ENCODE data around the gene MPHOSPH9. TPM values are rescaled to one million over a fixed set of nuclear protein-coding genes. Genes with fewer than 3 reads are reported as not detected.

MPHOSPH9 gene
- total and polyA plus RNA-seq, 2 of the 13 experiments (the other 11 are each of a cell fraction or from before 2014, with no cell fraction given), result 20.3 to 63.4 TPM

DNA sequence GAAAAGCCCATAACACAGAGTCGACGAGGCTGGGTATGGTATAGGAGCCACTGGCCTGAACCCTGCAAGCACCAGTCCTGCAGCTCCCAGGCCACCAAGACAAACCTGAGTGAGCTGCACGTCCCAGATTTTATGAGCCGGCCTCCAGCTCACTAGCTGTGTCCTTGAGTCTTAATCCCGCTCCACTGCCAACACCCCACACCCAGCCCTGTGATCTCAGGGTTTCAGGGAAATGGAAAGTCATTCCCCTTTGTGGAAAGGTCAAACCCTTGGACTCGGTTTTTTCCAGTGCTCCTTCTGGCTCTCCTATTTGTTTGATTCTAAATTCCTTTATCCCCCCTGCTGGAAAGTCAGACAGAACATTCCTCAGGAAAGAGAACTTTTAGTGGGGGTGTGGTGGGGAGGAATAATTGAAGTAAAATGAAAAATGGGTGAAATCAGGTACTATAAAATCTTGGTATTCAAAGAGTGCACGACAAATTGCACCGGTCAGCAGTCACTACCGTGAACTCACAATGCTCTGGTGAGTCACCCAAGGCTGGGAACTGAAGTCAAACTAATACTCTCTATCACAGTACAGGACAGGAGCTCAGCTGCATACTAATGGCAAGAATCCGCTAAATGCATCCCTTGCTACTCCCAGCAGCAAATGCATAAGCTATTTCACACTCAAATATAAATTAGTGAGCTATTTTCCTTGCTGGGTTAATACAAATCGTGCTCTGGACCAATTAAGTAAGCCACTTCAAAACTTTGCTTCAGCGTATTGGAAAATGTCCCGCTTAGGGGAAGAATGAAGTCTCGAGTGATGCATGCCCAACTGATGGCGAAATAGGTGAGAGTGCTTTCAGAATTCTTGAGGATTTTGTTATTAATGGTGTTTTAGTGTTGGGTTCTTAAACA, 91.1 kb downstream of the MPHOSPH9 start (continued):
- TF ChIP-seq, protein P1, sequence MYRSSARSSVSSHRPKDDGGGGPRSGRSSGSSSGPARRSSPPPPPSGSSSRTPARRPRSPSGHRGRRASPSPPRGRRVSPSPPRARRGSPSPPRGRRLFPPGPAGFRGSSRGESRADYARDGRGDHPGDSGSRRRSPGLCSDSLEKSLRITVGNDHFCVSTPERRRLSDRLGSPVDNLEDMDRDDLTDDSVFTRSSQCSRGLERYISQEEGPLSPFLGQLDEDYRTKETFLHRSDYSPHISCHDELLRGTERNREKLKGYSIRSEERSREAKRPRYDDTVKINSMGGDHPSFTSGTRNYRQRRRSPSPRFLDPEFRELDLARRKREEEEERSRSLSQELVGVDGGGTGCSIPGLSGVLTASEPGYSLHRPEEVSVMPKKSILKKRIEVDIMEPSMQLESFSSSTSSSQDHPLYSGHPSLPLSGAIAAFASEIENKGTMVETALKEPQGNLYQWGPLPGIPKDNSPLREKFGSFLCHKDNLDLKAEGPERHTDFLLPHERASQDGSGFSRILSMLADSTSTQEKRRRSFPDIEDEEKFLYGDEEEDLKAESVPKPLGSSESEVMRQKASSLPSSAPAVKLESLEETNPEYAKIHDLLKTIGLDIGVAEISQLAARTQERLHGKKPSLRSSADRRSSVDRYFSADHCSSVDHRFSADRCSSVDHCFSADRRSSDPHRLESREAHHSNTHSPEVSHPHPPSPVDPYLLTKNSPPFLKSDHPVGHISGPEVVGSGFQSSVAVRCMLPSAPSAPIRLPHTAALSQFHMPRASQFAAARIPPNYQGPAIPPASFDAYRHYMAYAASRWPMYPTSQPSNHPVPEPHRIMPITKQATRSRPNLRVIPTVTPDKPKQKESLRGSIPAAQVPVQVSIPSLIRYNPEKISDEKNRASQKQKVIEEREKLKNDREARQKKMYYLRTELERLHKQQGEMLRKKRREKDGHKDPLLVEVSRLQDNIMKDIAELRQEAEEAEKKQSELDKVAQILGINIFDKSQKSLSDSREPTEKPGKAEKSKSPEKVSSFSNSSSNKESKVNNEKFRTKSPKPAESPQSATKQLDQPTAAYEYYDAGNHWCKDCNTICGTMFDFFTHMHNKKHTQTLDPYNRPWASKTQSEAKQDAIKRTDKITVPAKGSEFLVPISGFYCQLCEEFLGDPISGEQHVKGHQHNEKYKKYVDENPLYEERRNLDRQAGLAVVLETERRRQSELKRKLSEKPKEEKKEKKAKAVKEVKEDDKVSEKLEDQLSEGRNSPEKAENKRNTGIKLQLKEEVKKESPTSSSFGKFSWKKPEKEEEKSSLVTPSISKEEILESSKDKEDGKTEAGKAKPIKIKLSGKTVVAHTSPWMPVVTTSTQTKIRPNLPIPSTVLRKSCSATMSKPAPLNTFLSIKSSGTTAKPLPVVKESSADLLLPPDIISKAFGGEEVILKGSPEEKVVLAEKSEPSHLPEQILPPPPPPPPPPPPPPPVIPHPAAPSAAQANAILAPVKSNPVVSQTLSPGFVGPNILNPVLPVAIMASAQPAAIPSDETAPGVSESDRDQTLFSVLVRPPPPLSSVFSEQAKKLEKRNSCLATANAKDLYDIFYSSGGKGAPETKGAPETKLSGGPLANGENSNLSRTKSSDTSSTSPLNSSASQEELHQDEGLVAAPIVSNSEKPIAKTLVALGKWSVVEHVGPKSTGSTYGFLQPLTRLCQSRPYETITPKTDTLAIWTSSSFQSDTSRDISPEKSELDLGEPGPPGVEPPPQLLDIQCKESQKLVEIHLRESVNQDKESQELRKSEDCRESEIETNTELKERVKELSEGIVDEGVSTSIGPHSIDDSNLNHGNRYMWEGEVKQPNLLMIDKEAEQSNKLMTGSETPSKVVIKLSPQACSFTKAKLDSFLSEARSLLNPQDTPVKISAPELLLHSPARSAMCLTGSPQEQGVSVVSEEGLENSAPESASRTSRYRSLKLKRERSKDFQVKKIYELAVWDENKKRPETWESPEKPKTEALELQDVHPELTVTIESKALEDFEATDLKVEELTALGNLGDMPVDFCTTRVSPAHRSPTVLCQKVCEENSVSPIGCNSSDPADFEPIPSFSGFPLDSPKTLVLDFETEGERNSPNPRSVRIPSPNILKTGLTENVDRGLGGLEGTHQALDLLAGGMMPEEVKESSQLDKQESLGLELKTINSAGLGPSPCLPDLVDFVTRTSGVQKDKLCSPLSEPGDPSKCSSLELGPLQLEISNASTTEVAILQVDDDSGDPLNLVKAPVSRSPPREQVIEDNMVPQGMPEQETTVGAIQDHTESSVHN (CRISPR knock-in tag; IDR thresholded peaks at IDR 0.05), result no peak
- TF ChIP-seq ATF7-NPFF (CRISPR knock-in tag; IDR thresholded peaks at IDR 0.05; ENCODE audit: low read depth) (no peak), MYC (CRISPR knock-in tag; IDR thresholded peaks at IDR 0.05; ENCODE audit: borderline replicate concordance) (no peak), ZMYM2 (CRISPR knock-in tag; IDR thresholded peaks at IDR 0.05) (0 out of 2 replicates have a peak, but pooled peaks have one; percentile 1), ZNF253 (CRISPR knock-in tag; IDR thresholded peaks at IDR 0.05; ENCODE audit: borderline replicate concordance) (no peak), ZKSCAN8 (CRISPR knock-in tag; IDR thresholded peaks at IDR 0.05; ENCODE audit: borderline replicate concordance) (no peak), ZNF292 (CRISPR knock-in tag; IDR thresholded peaks at IDR 0.05; ENCODE audit: borderline replicate concordance, low read depth) (peak; percentile 30; the same call in 1 of the 2 replicates), ZFX (CRISPR knock-in tag; IDR thresholded peaks at IDR 0.05; ENCODE audit: low read depth) (peak; percentile 19; the same call in 1 of the 2 replicates), MIER2 (CRISPR knock-in tag; IDR thresholded peaks at IDR 0.05) (0 out of 2 replicates have a peak, but pooled peaks have one; percentile 23), YEATS2 (CRISPR knock-in tag; IDR thresholded peaks at IDR 0.05; ENCODE audit: borderline replicate concordance) (peak; percentile 18; the same call in 1 of the 2 replicates), HNRNPK (IDR thresholded peaks at IDR 0.05; ENCODE audit: low read depth, low read length, poor library complexity, severe bottlenecking) (no peak), ZNF605 (CRISPR knock-in tag; IDR thresholded peaks at IDR 0.05) (peak; percentile 10; the same call in 1 of the 2 replicates), ERF (CRISPR knock-in tag; IDR thresholded peaks at IDR 0.05) (peak; percentile 43; the same call in 1 of the 2 replicates), CCDC6 (CRISPR knock-in tag; IDR thresholded peaks at IDR 0.05) (no peak), MAF1 (CRISPR knock-in tag; IDR thresholded peaks at IDR 0.05; ENCODE audit: borderline replicate concordance) (no peak), HDAC2 (CRISPR knock-in tag; IDR thresholded peaks at IDR 0.05) (peak; percentile 62; the same call in 1 of the 2 replicates)
- TF ChIP-seq, protein P2, sequence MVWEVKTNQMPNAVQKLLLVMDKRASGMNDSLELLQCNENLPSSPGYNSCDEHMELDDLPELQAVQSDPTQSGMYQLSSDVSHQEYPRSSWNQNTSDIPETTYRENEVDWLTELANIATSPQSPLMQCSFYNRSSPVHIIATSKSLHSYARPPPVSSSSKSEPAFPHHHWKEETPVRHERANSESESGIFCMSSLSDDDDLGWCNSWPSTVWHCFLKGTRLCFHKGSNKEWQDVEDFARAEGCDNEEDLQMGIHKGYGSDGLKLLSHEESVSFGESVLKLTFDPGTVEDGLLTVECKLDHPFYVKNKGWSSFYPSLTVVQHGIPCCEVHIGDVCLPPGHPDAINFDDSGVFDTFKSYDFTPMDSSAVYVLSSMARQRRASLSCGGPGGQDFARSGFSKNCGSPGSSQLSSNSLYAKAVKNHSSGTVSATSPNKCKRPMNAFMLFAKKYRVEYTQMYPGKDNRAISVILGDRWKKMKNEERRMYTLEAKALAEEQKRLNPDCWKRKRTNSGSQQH (CRISPR knock-in tag; IDR thresholded peaks at IDR 0.05; ENCODE audit: low read depth), result no peak
